ENCODE data around the gene SWI5. TPM values are rescaled to one million over a fixed set of nuclear protein-coding genes. Genes with fewer than 3 reads are reported as not detected.

SWI5 gene
- total RNA-seq, 1 donor from 2014 or later, result 18.9 TPM

- no peak for TF ChIP-seq CTCF (IDR thresholded peaks at IDR 0.05)
Measured at GRCh38 chr9:128321879-128322403, 45.9 kb downstream of the SWI5 start.

GRCh38 chr9:128322404-128323211 is 46.5 kb downstream of the SWI5 start, which contains the start of the genes COQ4 and TRUB2:
TSS of gene COQ4 (plus strand) at chr9:128322839. CDS start at chr9:128322859, 20 bp downstream.
TSS of gene TRUB2 (minus strand) at chr9:128322447. CDS start at chr9:128322408, 39 bp downstream.
- Histone ChIP-seq H3K27ac (peak within 1 kb of the TSS; percentile 89), H3K36me3 (peaks cover 21% of the 10 kb centered on the region), H3K9me3 (no peaks in the 10 kb centered on the region), H3K4me1 (peaks cover 18% of the 10 kb centered on the region), H3K4me3 (peak within 1 kb of the TSS; percentile 73), H3K27me3 (no peaks in the 10 kb centered on the region)
- DNase-seq, result peak; percentile 96
- no peak for TF ChIP-seq CTCF (IDR thresholded peaks at IDR 0.05)
- peak; percentile 98 for ATAC-seq
- intact Hi-C loops (cut with DNase I), result no loop called here

More at GRCh38 chr9:128321879-128322403, 45.9 kb downstream of the SWI5 start:
- no peaks in the 10 kb centered on the region for H3K9me3 ChIP-seq
- intact Hi-C loops (cut with DNase I), result no loop called here
- no peak for DNase-seq
- peak; percentile 1 for ATAC-seq
- peak overlapping the region; percentile 89 for H3K27ac ChIP-seq
- H3K27me3 ChIP-seq, result no peaks in the 10 kb centered on the region
- peak overlapping the region; percentile 73 for H3K4me3 ChIP-seq
- peaks cover 28% of the 10 kb centered on the region for H3K36me3 ChIP-seq
- peaks cover 18% of the 10 kb centered on the region for H3K4me1 ChIP-seq

GRCh38 chr9:128323212-128323730 is 47.2 kb downstream of the SWI5 start:
- peak overlapping the region; percentile 73 for H3K4me3 ChIP-seq
- no peaks in the 10 kb centered on the region for H3K9me3 ChIP-seq
- TF ChIP-seq CTCF (IDR thresholded peaks at IDR 0.05), result no peak
- no peak for ATAC-seq
- peaks cover 16% of the 10 kb centered on the region for H3K36me3 ChIP-seq
- H3K4me1 ChIP-seq, result peaks cover 18% of the 10 kb centered on the region
- peak overlapping the region; percentile 89 for H3K27ac ChIP-seq
- H3K27me3 ChIP-seq, result no peaks in the 10 kb centered on the region
- intact Hi-C loops (cut with DNase I), result no loop called here
- DNase-seq, result no peak

- H3K27me3 ChIP-seq, result no peaks in the 10 kb centered on the region
- H3K4me3 ChIP-seq, result peak overlapping the region; percentile 73
- no peak overlapping the region for H3K27ac ChIP-seq
- no peak for TF ChIP-seq CTCF (IDR thresholded peaks at IDR 0.05)
- DNase-seq, result no peak
- ATAC-seq, result no peak
- no peaks in the 10 kb centered on the region for H3K9me3 ChIP-seq
- peaks cover 18% of the 10 kb centered on the region for H3K4me1 ChIP-seq
- intact Hi-C loops (cut with DNase I), result no loop called here
- H3K36me3 ChIP-seq, result peaks cover 21% of the 10 kb centered on the region
Measured at GRCh38 chr9:128323791-128324190, 47.7 kb downstream of the SWI5 start.

- DNase-seq, result no peak
- no peak for TF ChIP-seq CTCF (IDR thresholded peaks at IDR 0.05)
- Histone ChIP-seq H3K4me3 (no peak overlapping the region), H3K27me3 (no peaks in the 10 kb centered on the region), H3K27ac (no peak overlapping the region), H3K36me3 (peaks cover 21% of the 10 kb centered on the region), H3K4me1 (peaks cover 18% of the 10 kb centered on the region), H3K9me3 (no peaks in the 10 kb centered on the region)
- ATAC-seq, result no peak
- intact Hi-C loops (cut with DNase I), result no loop called here
Measured at GRCh38 chr9:128324401-128324800, 48.3 kb downstream of the SWI5 start.

All from upper lobe of right lung (tissue), 1 donor.